NCI-H1436 (cell line): ENCODE measurements around the gene ITCH.
"Not testable (repeated sequence)": the region's sequence is repeated elsewhere in the genome, so short reads cannot be mapped to it uniquely, and the experiment has no call there.

Source experiments
- DNase-seq: peaks from one replicate; lab custom pipeline; 2025; lab: John Stamatoyannopoulos, UW

The ITCH gene

GRCh38 chr20:34512955-34513419 is 149.9 kb downstream of the ITCH start:
- no peak for DNase-seq

DNA sequence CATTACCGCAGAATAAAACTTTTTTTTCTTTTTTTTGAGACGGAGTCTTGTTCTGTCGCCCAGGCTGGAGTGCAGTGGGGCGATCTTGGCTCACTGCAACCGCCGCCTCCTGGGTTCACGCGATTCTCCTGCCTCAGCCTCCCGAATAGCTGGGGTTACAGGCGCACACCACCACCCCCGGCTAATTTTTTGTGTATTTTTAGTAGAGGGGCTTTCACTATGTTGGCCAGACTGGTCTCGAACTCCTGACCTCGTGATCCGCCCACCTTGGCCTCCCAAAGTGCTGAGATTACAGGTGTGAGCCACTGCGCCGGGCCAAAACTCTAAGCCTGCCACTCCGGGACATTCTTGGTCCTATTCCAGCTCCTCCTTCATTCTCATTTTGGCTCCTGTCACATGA is 151.0 kb downstream of the ITCH start:
- DNase-seq, result not testable (repeated sequence)

GRCh38 chr20:34514897-34515483 is 151.9 kb downstream of the ITCH start:
- DNase-seq, result no peak

DNA sequence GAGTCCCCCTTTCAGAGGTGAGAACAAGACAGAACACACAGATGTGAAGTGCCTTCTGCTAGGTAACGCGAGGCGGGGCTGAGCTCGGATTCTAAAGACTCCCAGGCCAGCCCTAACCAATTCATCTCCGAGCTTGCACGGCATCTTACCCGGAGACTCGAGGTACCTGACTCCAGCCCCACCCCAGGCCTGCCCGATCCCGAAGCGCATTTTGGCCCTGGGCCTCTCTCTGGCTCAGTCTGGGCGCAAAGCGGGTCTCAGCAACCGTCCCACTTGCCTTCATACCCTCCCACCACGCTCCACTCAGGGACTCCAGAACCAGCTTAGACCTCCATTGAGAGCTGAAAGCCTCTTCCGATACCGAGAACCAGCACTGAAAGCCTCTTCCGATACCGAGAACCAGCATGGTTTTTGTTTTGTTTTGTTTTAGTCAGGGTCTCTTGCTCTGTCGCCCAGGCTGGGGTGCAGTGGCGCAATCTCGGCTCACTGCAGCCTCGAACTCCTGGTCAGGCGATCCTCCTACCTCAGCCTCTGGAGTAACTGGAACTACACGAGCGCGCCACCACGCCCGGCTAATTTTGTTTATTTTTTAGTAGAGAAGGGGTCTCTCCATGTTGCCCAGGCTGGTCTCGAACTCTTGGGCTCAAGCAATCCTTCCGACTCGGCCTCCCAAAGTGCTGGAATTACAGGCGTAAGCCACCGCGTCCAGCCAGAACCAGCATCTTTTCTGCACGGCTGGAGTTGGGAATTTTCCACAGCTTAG is 152.6 kb downstream of the ITCH start:
- DNase-seq, result peak; percentile 55

GRCh38 chr20:34516247-34517113 is 153.4 kb downstream of the ITCH start, which contains the start of gene DYNLRB1:
Gene DYNLRB1, plus strand, starts transcription at chr20:34516422. Its CDS starts 37 bp downstream, at chr20:34516459.
- DNase-seq, result peak; percentile 94

DNA sequence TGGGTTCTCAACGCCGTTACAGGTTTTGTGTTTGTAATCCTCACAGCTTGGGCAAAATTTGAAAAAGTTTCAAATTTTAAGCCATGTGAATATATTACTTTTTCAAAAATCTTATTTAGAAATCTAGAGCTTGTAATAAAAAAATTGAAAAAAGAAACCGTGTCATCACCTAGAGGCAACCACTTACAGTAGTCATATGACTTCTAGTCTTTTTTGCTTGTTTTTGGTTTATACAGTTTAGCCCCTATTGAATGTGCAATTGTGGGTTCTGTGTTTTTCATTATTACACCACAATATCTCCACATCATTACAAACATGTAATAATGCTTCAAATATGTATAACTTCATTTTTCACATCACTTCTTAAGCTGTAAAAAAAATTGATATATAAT is 154.0 kb downstream of the ITCH start:
- no peak for DNase-seq

DNA sequence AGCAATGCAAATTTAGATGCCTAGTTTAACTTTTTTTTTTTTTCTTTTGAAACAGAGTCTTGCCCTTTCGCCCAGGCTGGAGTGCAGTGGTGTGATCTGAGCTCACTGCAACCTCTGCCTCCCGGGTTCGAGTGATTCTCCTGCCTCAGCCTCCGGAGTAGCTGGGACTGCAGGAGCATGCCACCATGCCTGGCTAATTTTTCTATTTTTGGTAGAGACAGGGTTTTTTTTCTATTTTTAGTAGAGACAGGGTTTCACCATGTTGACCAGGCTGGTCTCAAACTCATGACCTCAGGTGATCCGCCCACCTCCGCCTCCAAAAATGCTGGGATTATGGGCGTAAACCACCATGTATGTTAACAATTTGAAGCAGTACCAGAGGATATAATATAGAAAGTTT is 155.8 kb downstream of the ITCH start:
- not testable (repeated sequence) for DNase-seq

- DNase-seq, result not testable (repeated sequence)
Observed at GRCh38 chr20:34519841-34520240, 156.8 kb downstream of the ITCH start.

- no peak for DNase-seq
Observed at GRCh38 chr20:34522969-34523871, 160.1 kb downstream of the ITCH start.

DNA sequence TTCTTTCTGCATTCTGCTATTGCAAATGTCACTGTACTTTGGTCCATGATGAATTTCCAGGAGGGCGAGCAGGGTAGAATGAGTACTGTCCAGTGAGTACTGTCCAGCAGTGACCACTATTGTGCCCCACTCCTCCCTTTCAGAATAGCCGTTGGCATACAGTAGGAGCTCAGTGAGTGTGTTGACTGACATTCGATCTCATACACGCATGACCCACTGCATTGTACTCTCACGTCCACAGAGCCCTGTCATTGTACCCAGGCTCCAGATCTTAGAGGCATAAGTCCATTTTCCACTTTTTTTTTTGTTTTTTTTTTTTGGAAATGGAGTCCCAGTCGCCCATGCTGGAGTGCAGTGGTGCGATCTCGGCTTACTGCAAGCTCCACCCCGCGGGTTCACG is 161.4 kb downstream of the ITCH start:
- no peak for DNase-seq

GRCh38 chr20:34525342-34525708 is 162.3 kb downstream of the ITCH start:
- no peak for DNase-seq

GRCh38 chr20:34525709-34526416 is 162.8 kb downstream of the ITCH start:
- DNase-seq, result no peak

- DNase-seq, result no peak
Observed at GRCh38 chr20:34526466-34526865, 163.4 kb downstream of the ITCH start.

DNA sequence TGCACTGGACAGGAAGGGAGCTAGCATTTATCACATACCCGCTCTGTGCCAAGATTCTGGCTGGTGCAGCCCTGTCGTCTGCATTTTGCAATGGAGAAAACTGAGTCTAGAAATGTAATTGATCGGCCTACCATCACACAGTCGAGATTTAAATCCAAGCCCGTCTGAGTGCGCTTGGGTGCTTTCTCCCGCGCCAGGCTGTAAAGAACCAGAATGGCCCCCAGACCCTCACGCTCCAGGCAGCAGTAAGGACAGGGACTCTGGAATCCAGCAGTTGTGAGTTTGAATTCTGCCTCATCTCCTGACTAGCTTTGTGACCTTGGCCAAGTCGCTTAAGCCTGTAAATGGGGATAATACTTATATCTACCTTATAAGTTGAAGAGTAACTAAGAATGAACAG is 163.9 kb downstream of the ITCH start:
- DNase-seq, result no peak

DNA sequence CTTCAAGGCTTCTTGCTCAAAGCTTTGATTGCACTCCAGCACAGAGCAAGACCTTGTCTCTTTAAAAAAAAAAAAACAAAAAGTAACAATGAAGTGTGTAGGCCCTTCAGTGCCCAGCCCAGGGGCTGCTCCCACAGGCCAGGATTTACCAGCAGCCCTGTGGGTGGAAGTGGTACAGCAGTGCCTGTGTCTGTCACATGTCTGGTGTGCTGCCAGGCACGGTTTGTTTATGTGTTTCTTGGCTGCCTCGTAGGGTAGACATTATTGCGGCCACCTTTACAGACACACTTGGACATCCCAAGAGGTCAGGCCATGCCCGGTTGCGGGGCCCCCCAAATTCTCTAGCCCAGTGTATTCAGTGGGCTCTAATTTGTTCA is 165.8 kb downstream of the ITCH start:
- DNase-seq, result no peak

GRCh38 chr20:34529742-34530141 is 166.7 kb downstream of the ITCH start:
- DNase-seq, result no peak

GRCh38 chr20:34530342-34530741 is 167.3 kb downstream of the ITCH start:
- DNase-seq, result no peak

- DNase-seq, result no peak
Observed at GRCh38 chr20:34531608-34532265, 168.7 kb downstream of the ITCH start.

DNA sequence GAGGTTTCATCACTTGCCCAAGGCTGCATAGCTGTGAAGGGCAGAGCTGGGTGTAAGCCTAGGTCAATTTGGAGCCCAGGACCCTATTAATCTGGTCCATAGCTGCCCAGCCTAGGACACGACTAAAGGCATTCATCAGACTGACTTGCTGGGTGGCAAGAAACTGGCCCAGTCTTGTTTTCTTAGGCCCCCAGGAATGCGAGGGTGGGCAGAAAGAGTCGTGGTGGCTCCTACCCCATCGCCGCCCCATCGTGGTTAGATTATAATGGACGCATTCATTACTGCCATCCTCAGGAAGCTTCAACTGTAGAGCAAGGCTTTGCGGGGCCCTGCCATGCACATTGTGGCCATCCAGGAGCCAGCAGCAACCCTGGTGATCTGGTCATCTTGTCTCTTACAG is 169.2 kb downstream of the ITCH start:
- no peak for DNase-seq

DNA sequence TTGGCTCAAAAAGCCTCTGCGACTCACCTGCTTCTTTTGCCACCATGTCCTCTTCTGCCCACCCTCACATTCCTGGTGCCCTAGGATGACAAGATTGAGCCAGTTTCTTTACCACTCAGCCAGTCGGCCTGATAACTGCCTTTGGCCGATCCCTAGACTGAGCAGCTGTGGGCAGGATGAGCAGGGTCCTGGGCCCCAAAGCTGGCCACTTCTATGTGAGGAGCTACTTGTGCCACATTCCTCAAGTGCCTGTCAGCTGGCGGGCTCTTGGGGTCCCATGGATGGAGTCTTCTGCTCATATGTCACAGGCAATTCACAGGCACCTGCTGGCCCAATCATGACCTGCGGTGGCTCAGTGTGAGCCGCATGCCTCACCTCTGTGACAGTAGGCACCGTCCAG is 169.7 kb downstream of the ITCH start:
- DNase-seq, result no peak
